Fibroblast of lung (primary cell): ENCODE measurements around the gene TPGS1.

Experiments
- CTCF ChIP-seq, 2 donors: IDR thresholded peaks in 1 of 2; conservative IDR thresholded peaks in 1 of 2; 1 replicate in 1 of 2; 2 replicates in 1 of 2; pipeline ENCODE4 v1.5.1; 2011 to 2012; ENCODE audit warnings: low read length in 2 of 2, control low read depth in 1 of 2, inconsistent platforms in 1 of 2, low read depth in 1 of 2, mild to moderate bottlenecking in 1 of 2
- EZH2 ChIP-seq: IDR thresholded peaks from 2 replicates; pipeline ENCODE4 v1.5.1; 2012; ENCODE audit warnings: low read length, control low read depth, mild to moderate bottlenecking; ENCODE audit errors: missing control alignments

GRCh38 chr19:511101-511851 is 4.0 kb downstream of the TPGS1 start:
- TF ChIP-seq CTCF (conservative IDR thresholded peaks at IDR 0.05 in 1 of 2, IDR thresholded peaks at IDR 0.05 in 1 of 2; ENCODE audit: low read depth in 1 of 2, low read length in 2 of 2), result no peak
- no peak for TF ChIP-seq EZH2
